Right lobe of liver (tissue), 6 donors: ENCODE data around the gene FAM50A. TPM values are rescaled to one million over a fixed set of nuclear protein-coding genes. Genes with fewer than 3 reads are reported as not detected.

Experiments
- ATAC-seq, 4 donors: fragments of 200-7000 bp; cut with Tn5 transposase; one replicate each; pipeline ENCODE4 v1.9.1; 2020; ENCODE audit warnings: mild to moderate bottlenecking in 4 of 4, moderate library complexity in 4 of 4
- DNase-seq, 3 donors: peaks; one replicate each; pipeline ENCODE4 v3.0.0-alpha.2; 2020
- H3K27ac ChIP-seq, 3 donors: fragments of 200-600 bp; one replicate each; pipeline ENCODE4 v1.8.0; 2022
- H3K27me3 ChIP-seq, 2 donors: fragments of 200-600 bp; one replicate each; pipeline ENCODE4 v1.8.0; 2022
- H3K36me3 ChIP-seq, 4 donors: fragments of 200-600 bp; sonication (generic) in 1 of 4; one replicate each; pipeline versions ENCODE4 v1.5.1 to v1.8.0; 2017 to 2022; ENCODE audit warnings: control low read depth in 1 of 4
- H3K4me1 ChIP-seq, 4 donors: fragments of 200-600 bp; sonication (generic) in 1 of 4; one replicate each; pipeline versions ENCODE4 v1.5.1 to v1.8.0; 2017 to 2022; ENCODE audit warnings: control low read depth in 1 of 4
- H3K4me3 ChIP-seq, 3 donors: fragments of 200-600 bp; one replicate each; pipeline ENCODE4 v1.8.0; 2022
- H3K9me3 ChIP-seq, 4 donors: fragments of 200-600 bp; sonication (generic) in 1 of 4; one replicate each; pipeline versions ENCODE4 v1.5.1 to v1.8.0; 2017 to 2022; ENCODE audit warnings: control low read depth in 1 of 4
- CTCF ChIP-seq, 4 donors: fragments of 200-600 bp in 3 of 4; fragments of 450-650 bp in 1 of 4; IDR thresholded peaks; one replicate each; pipeline versions ENCODE4 v1.5.1 to v1.8.0; 2016 to 2022; ENCODE audit warnings: antibody characterized with exemption in 4 of 4, mild to moderate bottlenecking in 2 of 4
- POLR2A ChIP-seq: fragments of 450-650 bp; IDR thresholded peaks from one replicate; pipeline ENCODE4 v1.6.1; 2017; ENCODE audit warnings: antibody characterized with exemption, mild to moderate bottlenecking
- WGBS: methylation state at CpG from one replicate; pipeline ENCODE4 v1.1.6; 2018; ENCODE audit warnings: low coverage, low lambda C conversion rate; ENCODE audit not compliant: insufficient coverage; ENCODE audit errors: missing lambda C conversion rate; 5-methylcytosine and 5-hydroxymethylcytosine counted together
- intact Hi-C, 2 donors: fragments of 100-400 bp; cut with DNase I; formaldehyde crosslinking; loops; one replicate each; pipeline versions ENCODE4 v1.11.2 to v1.14.1; 2022
- total RNA-seq, 6 experiments: library from RNA; depleted of rRNA in 2 of 6; stranded (reverse); fragments of >200 nt in 2 of 6; fragmentation: NEBNext Ultra II Directional in 3 of 6; extraction: Animal tissue kit (Norgen Biotek cat#: 25700) in 3 of 6; gene quantifications; one replicate each; pipeline versions ENCODE4 v1.1.0 to v1.2.4, GENCODE V29; 2016 to 2023
- donor health status: DM: no; HTN: yes; CAD: no.
- donor health status: DM: no; HTN: no; CAD: no.
- donor health status: DM: no; HTN: no; CAD: no.
- donor health status: DM: no; HTN: yes; CAD: no.
- donor health status: DM: no; HTN: yes; CAD: no.

The FAM50A gene
- total RNA-seq, 6 experiments from 2014 or later = 19.2 to 36.8 (median 21.9) TPM

- H3K9me3 ChIP-seq = no peaks in the 10 kb centered on the region
- peaks cover 0 to 18% (median 4%) of the 10 kb centered on the region in 4 donors for H3K36me3 ChIP-seq
- no peak overlapping the region for H3K27ac ChIP-seq
- no peaks in the 10 kb centered on the region for H3K27me3 ChIP-seq
- intact Hi-C loops = loop anchor here in 1 of 2 donors (5.0 kb wide), 1 partner anchor 130 kb away; no protein-coding TSS in a partner anchor
- H3K4me1 ChIP-seq = peaks cover 0 to 25% (median 6%) of the 10 kb centered on the region in 4 donors
- H3K4me3 ChIP-seq = no peak overlapping the region
- DNase-seq = no peak
- WGBS = 33% methylated on average over 2 of the region's 6 CpGs
- no peak for ATAC-seq
- no peak for TF ChIP-seq CTCF (IDR thresholded peaks at IDR 0.05)
- TF ChIP-seq POLR2A = no peak
Observed at GRCh38 chrX:154401918-154402621, 41.9 kb upstream of the FAM50A start.

- no peaks in the 10 kb centered on the region for H3K27me3 ChIP-seq
- H3K9me3 ChIP-seq = no peaks in the 10 kb centered on the region
- no peak overlapping the region for H3K27ac ChIP-seq
- H3K36me3 ChIP-seq = peaks cover 0 to 18% (median 4%) of the 10 kb centered on the region in 4 donors
- peaks cover 0 to 25% (median 6%) of the 10 kb centered on the region in 4 donors for H3K4me1 ChIP-seq
- TF ChIP-seq POLR2A = no peak
- TF ChIP-seq CTCF (IDR thresholded peaks at IDR 0.05) = no peak
- DNase-seq = no peak
- 46% methylated on average over 3 of the region's 19 CpGs for WGBS
- intact Hi-C loops = loop anchor here in 1 of 2 donors (5.0 kb wide), 1 partner anchor 130 kb away; no protein-coding TSS in a partner anchor
- no peak for ATAC-seq
- H3K4me3 ChIP-seq = no peak overlapping the region
Observed at GRCh38 chrX:154402622-154403127, 41.3 kb upstream of the FAM50A start.

- H3K27ac ChIP-seq = no peak overlapping the region
- ATAC-seq (no peak), DNase-seq (no peak)
- no peak overlapping the region for H3K4me3 ChIP-seq
- intact Hi-C loops = loop anchor here in 1 of 2 donors (5.0 kb wide), 1 partner anchor 129 kb away; no protein-coding TSS in a partner anchor
- peaks cover 0 to 25% (median 6%) of the 10 kb centered on the region in 4 donors for H3K4me1 ChIP-seq
- TF ChIP-seq POLR2A (no peak), CTCF (IDR thresholded peaks at IDR 0.05) (no peak)
- H3K36me3 ChIP-seq = peaks cover 0 to 18% (median 4%) of the 10 kb centered on the region in 4 donors
- WGBS = 100% methylated on average over 2 of the region's 10 CpGs
- no peaks in the 10 kb centered on the region for H3K9me3 ChIP-seq
- H3K27me3 ChIP-seq = no peaks in the 10 kb centered on the region
Observed at GRCh38 chrX:154403192-154403591, 40.7 kb upstream of the FAM50A start.

- H3K4me1 ChIP-seq = peaks cover 0 to 25% (median 6%) of the 10 kb centered on the region in 4 donors
- no peaks in the 10 kb centered on the region for H3K27me3 ChIP-seq
- WGBS = 69% methylated on average over 4 of the region's 4 CpGs
- H3K9me3 ChIP-seq = no peaks in the 10 kb centered on the region
- ATAC-seq = no peak
- peaks cover 0 to 18% (median 4%) of the 10 kb centered on the region in 4 donors for H3K36me3 ChIP-seq
- no peak overlapping the region for H3K27ac ChIP-seq
- TF ChIP-seq CTCF (IDR thresholded peaks at IDR 0.05) = no peak
- no peak for TF ChIP-seq POLR2A
- no peak for DNase-seq
- no peak overlapping the region for H3K4me3 ChIP-seq
- intact Hi-C loops = loop anchor here in 1 of 2 donors (5.0 kb wide), 1 partner anchor 128 kb away; no protein-coding TSS in a partner anchor
Observed at GRCh38 chrX:154403858-154404257, 40.1 kb upstream of the FAM50A start.
